Measurements from ENCODE around the gene PARD3B. TPM values are rescaled to one million over a fixed set of nuclear protein-coding genes. Genes with fewer than 3 reads are reported as not detected.

PARD3B gene
- total and polyA plus RNA-seq, 2 of the 13 experiments (the other 11 are each of a cell fraction or from before 2014, with no cell fraction given): 0.71 to 2.3 TPM

GRCh38 chr2:205646680-205647079 lies 1101.4 kb downstream of the PARD3B start:
- H3K4me3 ChIP-seq (replicated peaks in 1 of 3; ENCODE audit: insufficient read depth in 1 of 3, low read depth in 2 of 3, low read length in 3 of 3): no peak overlapping the region
- FAIRE-seq: no peak
- 2% methylated on average over 8 of the region's 8 CpGs for WGBS (ENCODE audit: low lambda C conversion rate)
- in situ Hi-C loops (cut with HindIII; ENCODE audit: extremely low pct_ligation_motif_present, low pct_unique_long_range_greater_than_20kb): no loop called here
- H3K4me1 ChIP-seq (ENCODE audit: insufficient read depth, low read length): no peaks in the 10 kb centered on the region
- H4K20me1 ChIP-seq (ENCODE audit: insufficient read depth, low read length): no peaks in the 10 kb centered on the region
- no peaks in the 10 kb centered on the region; a peak in 1 of 5 replicates for H3K27me3 ChIP-seq (ENCODE audit: control insufficient read depth in 1 of 2, insufficient read depth in 2 of 2, low read length in 2 of 2)
- intact Hi-C loops (cut with micrococcal nuclease; ENCODE audit: unreplicated experiment): no loop called here
- no peak overlapping the region for H3K27ac ChIP-seq (ENCODE audit: extremely low read length, insufficient read depth, low read length)
- no peak for DNase-seq (ENCODE audit: low spot score)
- peak; percentile 71 for ATAC-seq
- ChIA-PET POLR2A (no interaction called here), CTCF (ENCODE audit: low intra/inter-chr PET ratio, low total read pairs) (no interaction called here)
- H3K36me3 ChIP-seq (replicated peaks in 1 of 2; ENCODE audit: control insufficient read depth in 1 of 2, insufficient read depth in 2 of 2, low read length in 2 of 2): no peaks in the 10 kb centered on the region
- BruUV-seq (replicated peaks): no TSS peak
- H3K79me2 ChIP-seq (ENCODE audit: insufficient read depth, low read length): no peaks in the 10 kb centered on the region
- no peak overlapping the region for H3K4me2 ChIP-seq (ENCODE audit: low read depth, low read length)
- no peak overlapping the region for H3K9ac ChIP-seq (ENCODE audit: insufficient read depth, low read depth, low read length)
- no peaks in the 10 kb centered on the region for H3K9me3 ChIP-seq (ENCODE audit: low read length)
- no peak overlapping the region for H2AFZ ChIP-seq (ENCODE audit: low read length)
- TF ChIP-seq ZNF256 (CRISPR knock-in tag; conservative IDR thresholded peaks at IDR 0.05) (no peak), PAF1 (CRISPR knock-in tag; IDR thresholded peaks at IDR 0.05) (no peak), ESRRA (CRISPR knock-in tag; IDR thresholded peaks at IDR 0.05; ENCODE audit: low read depth) (no peak), SOX6 (IDR thresholded peaks at IDR 0.05) (no peak), SOX6 (CRISPR knock-in tag; IDR thresholded peaks at IDR 0.05) (peak; percentile 25; the same call in 1 of the 2 replicates), ZSCAN9 (CRISPR knock-in tag; IDR thresholded peaks at IDR 0.05; ENCODE audit: borderline replicate concordance) (no peak), MLX (CRISPR knock-in tag; IDR thresholded peaks at IDR 0.05) (no peak), ZNF703 (CRISPR knock-in tag; IDR thresholded peaks at IDR 0.05; ENCODE audit: borderline replicate concordance) (no peak), ZNF7 (CRISPR knock-in tag; IDR thresholded peaks at IDR 0.05) (peak; percentile 30; the same call in 1 of the 2 replicates), ZNF468 (CRISPR knock-in tag; IDR thresholded peaks at IDR 0.05) (no peak), EHMT2 (IDR thresholded peaks at IDR 0.05; ENCODE audit: borderline replicate concordance, low read depth, low read length) (no peak), FOXC1 (CRISPR knock-in tag; IDR thresholded peaks at IDR 0.05; ENCODE audit: borderline replicate concordance) (no peak), ARNT (IDR thresholded peaks at IDR 0.05) (no peak), ZNF660 (CRISPR knock-in tag; IDR thresholded peaks at IDR 0.05; ENCODE audit: borderline replicate concordance, low read depth) (no peak), ZEB1 (IDR thresholded peaks at IDR 0.05; ENCODE audit: insufficient replicate concordance, low read depth) (peak; percentile 51), SNAPC2 (CRISPR knock-in tag; IDR thresholded peaks at IDR 0.05) (no peak), ZNF746 (CRISPR knock-in tag; IDR thresholded peaks at IDR 0.05) (no peak), ZNF136 (CRISPR knock-in tag; IDR thresholded peaks at IDR 0.05; ENCODE audit: low read depth) (no peak)
- TF ChIP-seq, protein P1, sequence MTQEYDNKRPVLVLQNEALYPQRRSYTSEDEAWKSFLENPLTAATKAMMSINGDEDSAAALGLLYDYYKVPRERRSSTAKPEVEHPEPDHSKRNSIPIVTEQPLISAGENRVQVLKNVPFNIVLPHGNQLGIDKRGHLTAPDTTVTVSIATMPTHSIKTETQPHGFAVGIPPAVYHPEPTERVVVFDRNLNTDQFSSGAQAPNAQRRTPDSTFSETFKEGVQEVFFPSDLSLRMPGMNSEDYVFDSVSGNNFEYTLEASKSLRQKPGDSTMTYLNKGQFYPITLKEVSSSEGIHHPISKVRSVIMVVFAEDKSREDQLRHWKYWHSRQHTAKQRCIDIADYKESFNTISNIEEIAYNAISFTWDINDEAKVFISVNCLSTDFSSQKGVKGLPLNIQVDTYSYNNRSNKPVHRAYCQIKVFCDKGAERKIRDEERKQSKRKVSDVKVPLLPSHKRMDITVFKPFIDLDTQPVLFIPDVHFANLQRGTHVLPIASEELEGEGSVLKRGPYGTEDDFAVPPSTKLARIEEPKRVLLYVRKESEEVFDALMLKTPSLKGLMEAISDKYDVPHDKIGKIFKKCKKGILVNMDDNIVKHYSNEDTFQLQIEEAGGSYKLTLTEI (CRISPR knock-in tag; conservative IDR thresholded peaks at IDR 0.05): no peak
- TF ChIP-seq, protein P2, sequence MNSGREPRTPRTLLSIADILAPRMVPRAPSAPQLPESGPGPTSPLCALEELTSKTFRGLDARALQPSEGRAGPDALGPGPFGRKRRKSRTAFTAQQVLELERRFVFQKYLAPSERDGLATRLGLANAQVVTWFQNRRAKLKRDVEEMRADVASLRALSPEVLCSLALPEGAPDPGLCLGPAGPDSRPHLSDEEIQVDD (CRISPR knock-in tag; IDR thresholded peaks at IDR 0.05; ENCODE audit: borderline replicate concordance): no peak
- TF ChIP-seq, protein P3, sequence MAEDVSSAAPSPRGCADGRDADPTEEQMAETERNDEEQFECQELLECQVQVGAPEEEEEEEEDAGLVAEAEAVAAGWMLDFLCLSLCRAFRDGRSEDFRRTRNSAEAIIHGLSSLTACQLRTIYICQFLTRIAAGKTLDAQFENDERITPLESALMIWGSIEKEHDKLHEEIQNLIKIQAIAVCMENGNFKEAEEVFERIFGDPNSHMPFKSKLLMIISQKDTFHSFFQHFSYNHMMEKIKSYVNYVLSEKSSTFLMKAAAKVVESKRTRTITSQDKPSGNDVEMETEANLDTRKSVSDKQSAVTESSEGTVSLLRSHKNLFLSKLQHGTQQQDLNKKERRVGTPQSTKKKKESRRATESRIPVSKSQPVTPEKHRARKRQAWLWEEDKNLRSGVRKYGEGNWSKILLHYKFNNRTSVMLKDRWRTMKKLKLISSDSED (CRISPR knock-in tag; IDR thresholded peaks at IDR 0.05): no peak
- TF ChIP-seq, protein P4, sequence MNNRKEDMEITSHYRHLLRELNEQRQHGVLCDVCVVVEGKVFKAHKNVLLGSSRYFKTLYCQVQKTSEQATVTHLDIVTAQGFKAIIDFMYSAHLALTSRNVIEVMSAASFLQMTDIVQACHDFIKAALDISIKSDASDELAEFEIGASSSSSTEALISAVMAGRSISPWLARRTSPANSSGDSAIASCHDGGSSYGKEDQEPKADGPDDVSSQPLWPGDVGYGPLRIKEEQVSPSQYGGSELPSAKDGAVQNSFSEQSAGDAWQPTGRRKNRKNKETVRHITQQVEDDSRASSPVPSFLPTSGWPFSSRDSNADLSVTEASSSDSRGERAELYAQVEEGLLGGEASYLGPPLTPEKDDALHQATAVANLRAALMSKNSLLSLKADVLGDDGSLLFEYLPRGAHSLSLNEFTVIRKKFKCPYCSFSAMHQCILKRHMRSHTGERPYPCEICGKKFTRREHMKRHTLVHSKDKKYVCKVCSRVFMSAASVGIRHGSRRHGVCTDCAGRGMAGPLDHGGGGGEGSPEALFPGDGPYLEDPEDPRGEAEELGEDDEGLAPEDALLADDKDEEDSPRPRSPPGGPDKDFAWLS (CRISPR knock-in tag; IDR thresholded peaks at IDR 0.05; ENCODE audit: borderline replicate concordance): no peak

Measured in HepG2 (cell line).